Body of pancreas (tissue), 4 donors: ENCODE data around the gene MAP2K7. TPM values are rescaled to one million over a fixed set of nuclear protein-coding genes. Genes with fewer than 3 reads are reported as not detected.
"Not testable (repeated sequence)": the region's sequence is repeated elsewhere in the genome, so short reads cannot be mapped to it uniquely, and the experiment has no call there.

ENCODE experiments used
- ATAC-seq: fragments of 150-250 bp; one replicate; pipeline ENCODE4 v1.9.1; 2016
- DNase-seq, 4 donors: peaks; one replicate each; pipeline ENCODE4 v3.0.0-alpha.2; 2019
- H3K27ac ChIP-seq, 4 donors: fragments of 200-600 bp; sonication (generic); 1 replicate in 3 of 4; 2 replicates in 1 of 4; pipeline versions ENCODE4 v1.5.1 to v1.6.1; 2016 to 2019; ENCODE audit warnings: mild to moderate bottlenecking in 1 of 4, mixed read lengths in 1 of 4, moderate library complexity in 1 of 4
- H3K27me3 ChIP-seq, 2 donors: fragments of 200-600 bp; sonication (generic); one replicate each; pipeline ENCODE4 v1.6.0; 2016; ENCODE audit warnings: mild to moderate bottlenecking in 1 of 2
- H3K36me3 ChIP-seq, 2 donors: fragments of 200-600 bp; sonication (generic); replicated peaks in 1 of 2; 2 replicates each; pipeline ENCODE4 v1.5.1; 2016; ENCODE audit warnings: low read depth in 2 of 2; ENCODE audit not compliant: insufficient read depth in 1 of 2
- H3K4me1 ChIP-seq: fragments of 200-600 bp; sonication (generic); one replicate; pipeline ENCODE4 v1.6.0; 2016
- H3K4me3 ChIP-seq, 2 donors: fragments of 200-600 bp; sonication (generic); 1 replicate in 1 of 2; 2 replicates in 1 of 2; pipeline ENCODE4 v1.5.1; 2016 to 2019
- H3K9me3 ChIP-seq, 3 donors: fragments of 200-600 bp; sonication (generic); 1 replicate in 2 of 3; 2 replicates in 1 of 3; pipeline ENCODE4 v1.5.1; 2016
- POLR2A ChIP-seq, 3 donors: fragments of 450-650 bp; IDR thresholded peaks; one replicate each; pipeline ENCODE4 v1.6.1; 2016; ENCODE audit warnings: antibody characterized with exemption in 3 of 3, mild to moderate bottlenecking in 2 of 3
- WGBS, 2 donors: methylation state at CpG; one replicate each; pipeline ENCODE4 v1.1.5; 2017; 5-methylcytosine and 5-hydroxymethylcytosine counted together
- intact Hi-C: fragments of 100-400 bp; cut with DNase I; formaldehyde crosslinking; loops from one replicate; pipeline ENCODE4 v1.15.1; 2023
- total RNA-seq, 2 donors: library from RNA; depleted of rRNA; stranded (reverse); fragments of >200 nt; gene quantifications; one replicate each; pipeline ENCODE4 v1.1.0, GENCODE V29; 2016
- TF ChIP-seq, protein P1 (sequence below), 7 experiments: fragments of 450-650 bp in 4 of 7; fragments of 200-600 bp in 3 of 7; sonication (generic) in 3 of 7; IDR thresholded peaks; one replicate each; pipeline ENCODE4 v1.5.1; 2016 to 2019; ENCODE audit warnings: antibody characterized with exemption in 7 of 7

The MAP2K7 gene
- total RNA-seq, 2 donors from 2014 or later, result 8.0 to 34.9 TPM

DNA sequence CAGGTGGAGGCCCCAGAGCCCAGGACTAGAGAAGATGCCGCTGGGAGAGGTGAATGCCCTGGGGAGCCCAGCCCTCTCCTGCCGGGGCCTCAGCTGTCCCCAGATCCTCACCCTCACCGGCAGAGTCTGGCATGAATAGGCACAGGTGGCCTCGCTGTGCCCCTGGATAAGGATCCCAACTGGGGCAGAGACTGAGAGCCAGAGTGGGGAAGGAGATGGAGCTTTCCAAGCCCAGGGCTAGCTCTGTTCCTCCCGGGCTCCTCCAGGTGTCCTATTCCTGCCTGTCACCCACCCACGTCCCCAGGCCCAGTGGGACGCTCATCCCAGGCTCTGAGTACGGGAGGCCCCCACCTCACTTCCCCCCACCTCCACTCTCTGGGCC is 46.0 kb upstream of the MAP2K7 start:
- Histone ChIP-seq H3K9me3 (no peaks in the 10 kb centered on the region), H3K4me3 (no peak overlapping the region), H3K36me3 (no peaks in the 10 kb centered on the region), H3K27ac (no peak overlapping the region), H3K27me3 (no peaks in the 10 kb centered on the region), H3K4me1 (peaks cover 23% of the 10 kb centered on the region)
- intact Hi-C loops, result loop anchor here (10.0 kb wide), 1 partner anchor 47 kb away; the partner anchor contains the start of gene MAP2K7
- no peak for TF ChIP-seq POLR2A (IDR thresholded peaks at IDR 0.05)
- TF ChIP-seq, protein P1, sequence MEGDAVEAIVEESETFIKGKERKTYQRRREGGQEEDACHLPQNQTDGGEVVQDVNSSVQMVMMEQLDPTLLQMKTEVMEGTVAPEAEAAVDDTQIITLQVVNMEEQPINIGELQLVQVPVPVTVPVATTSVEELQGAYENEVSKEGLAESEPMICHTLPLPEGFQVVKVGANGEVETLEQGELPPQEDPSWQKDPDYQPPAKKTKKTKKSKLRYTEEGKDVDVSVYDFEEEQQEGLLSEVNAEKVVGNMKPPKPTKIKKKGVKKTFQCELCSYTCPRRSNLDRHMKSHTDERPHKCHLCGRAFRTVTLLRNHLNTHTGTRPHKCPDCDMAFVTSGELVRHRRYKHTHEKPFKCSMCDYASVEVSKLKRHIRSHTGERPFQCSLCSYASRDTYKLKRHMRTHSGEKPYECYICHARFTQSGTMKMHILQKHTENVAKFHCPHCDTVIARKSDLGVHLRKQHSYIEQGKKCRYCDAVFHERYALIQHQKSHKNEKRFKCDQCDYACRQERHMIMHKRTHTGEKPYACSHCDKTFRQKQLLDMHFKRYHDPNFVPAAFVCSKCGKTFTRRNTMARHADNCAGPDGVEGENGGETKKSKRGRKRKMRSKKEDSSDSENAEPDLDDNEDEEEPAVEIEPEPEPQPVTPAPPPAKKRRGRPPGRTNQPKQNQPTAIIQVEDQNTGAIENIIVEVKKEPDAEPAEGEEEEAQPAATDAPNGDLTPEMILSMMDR (IDR thresholded peaks at IDR 0.05), result no peak
- 84% methylated on average over 6 to 8 of the region's 8 CpGs for WGBS, 2 donors
- no peak for DNase-seq
- ATAC-seq, result no peak

DNA sequence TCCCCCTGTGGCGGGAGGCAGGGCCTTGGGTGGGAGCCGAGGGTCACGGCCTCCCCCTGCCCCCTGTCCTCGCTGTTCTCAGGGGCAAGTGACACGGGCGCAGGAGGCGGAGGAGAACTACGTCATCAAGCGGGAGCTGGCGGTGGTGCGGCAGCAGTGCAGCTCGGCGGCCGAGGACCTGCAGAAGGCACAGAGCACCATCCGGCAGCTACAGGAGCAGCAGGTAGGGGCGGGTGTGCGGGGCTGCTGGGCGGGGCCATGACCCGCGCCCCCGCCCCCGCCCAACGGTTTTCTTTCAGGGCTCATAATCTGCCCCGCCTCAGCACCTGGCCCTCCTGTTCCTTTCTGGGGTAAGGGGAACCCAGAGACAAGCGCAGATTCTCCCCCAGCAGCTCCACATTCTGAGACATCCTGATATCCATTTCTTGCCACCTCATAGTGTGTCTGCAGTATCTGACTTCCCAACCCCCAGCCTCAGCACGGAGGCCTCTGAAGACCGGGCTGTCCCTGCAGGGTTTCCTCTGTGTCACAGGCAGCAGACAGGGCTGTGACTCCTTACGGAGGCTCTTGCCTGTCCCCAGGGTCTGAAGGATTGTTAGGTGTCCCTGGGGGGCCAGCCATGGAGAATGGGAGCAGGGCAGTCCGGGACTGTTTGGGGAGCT is 45.4 kb upstream of the MAP2K7 start:
- TF ChIP-seq, protein P1 (IDR thresholded peaks at IDR 0.05), result no peak
- no peak for TF ChIP-seq POLR2A (IDR thresholded peaks at IDR 0.05)
- no peaks in the 10 kb centered on the region for H3K27me3 ChIP-seq
- 79 to 100% methylated on average over 1 to 24 of the region's 29 CpGs for WGBS, 2 donors
- H3K4me3 ChIP-seq, result no peak overlapping the region
- no peak overlapping the region for H3K27ac ChIP-seq
- H3K4me1 ChIP-seq, result peaks cover 19% of the 10 kb centered on the region
- H3K9me3 ChIP-seq, result no peaks in the 10 kb centered on the region
- H3K36me3 ChIP-seq, result no peaks in the 10 kb centered on the region
- intact Hi-C loops, result loop anchor here (10.0 kb wide), 1 partner anchor 47 kb away; the partner anchor contains the start of gene MAP2K7
- no peak for DNase-seq
- no peak for ATAC-seq

- H3K27ac ChIP-seq, H3K36me3 ChIP-seq, H3K27me3 ChIP-seq, ATAC-seq, H3K4me3 ChIP-seq, H3K9me3 ChIP-seq, DNase-seq: not testable (repeated sequence)
- peaks cover 10% of the 10 kb centered on the region for H3K4me1 ChIP-seq
- 88 to 98% methylated on average over 6 to 8 of the region's 8 CpGs for WGBS, 2 donors
- intact Hi-C loops, result loop anchor here (10.0 kb wide), 1 partner anchor 46 kb away; the partner anchor contains the start of gene MAP2K7
These were observed 44.6 kb upstream of the MAP2K7 start for GRCh38 chr19:7859087-7859486.

DNA sequence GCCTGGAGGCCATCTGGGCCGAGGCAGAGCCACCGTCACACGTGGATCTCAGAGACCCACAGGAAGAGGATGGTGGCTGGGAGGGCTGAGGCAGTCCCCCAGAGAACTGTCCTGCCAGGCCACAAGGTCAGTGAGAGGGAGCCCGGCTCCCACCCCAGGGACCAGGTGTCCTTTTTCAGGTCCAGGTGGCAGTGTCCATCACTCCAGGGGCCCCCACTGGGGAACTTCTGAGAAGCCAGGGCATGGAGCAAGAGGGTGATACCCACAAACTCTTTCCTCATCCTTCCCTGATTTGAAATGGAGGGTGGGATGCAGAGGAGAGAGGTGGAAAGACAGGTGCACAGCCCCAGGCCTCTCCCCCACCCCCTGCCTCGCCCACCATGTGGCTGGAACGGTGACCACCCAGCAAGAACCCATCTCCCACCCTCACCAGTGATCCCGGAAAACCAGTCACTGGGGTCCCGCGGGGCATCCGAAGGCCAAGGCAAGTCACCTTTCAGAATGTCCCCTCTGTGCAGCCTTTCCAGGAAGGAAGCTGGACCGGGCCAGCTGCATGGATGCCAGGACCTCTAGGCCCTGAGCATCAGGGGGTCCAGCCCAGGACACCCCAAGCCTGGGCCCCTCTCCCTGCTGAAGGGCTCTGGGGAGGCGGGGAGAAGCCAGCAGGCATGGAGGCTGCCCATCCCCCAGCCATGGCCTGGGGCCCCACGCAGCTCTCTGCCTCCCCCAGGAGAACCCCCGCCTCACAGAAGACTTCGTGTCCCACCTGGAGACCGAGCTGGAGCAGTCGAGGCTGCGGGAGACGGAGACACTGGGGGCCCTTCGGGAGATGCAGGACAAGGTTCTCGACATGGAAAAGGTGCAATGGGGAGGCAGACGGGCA is 43.6 kb upstream of the MAP2K7 start:
- DNase-seq (no peak), ATAC-seq (no peak)
- Histone ChIP-seq H3K9me3 (no peaks in the 10 kb centered on the region), H3K27me3 (no peaks in the 10 kb centered on the region), H3K4me1 (peaks cover 10% of the 10 kb centered on the region), H3K36me3 (no peaks in the 10 kb centered on the region), H3K27ac (no peak overlapping the region), H3K4me3 (no peak overlapping the region)
- intact Hi-C loops, result loop anchor here (10.0 kb wide), 1 partner anchor 45 kb away; the partner anchor contains the start of gene MAP2K7
- TF ChIP-seq POLR2A (IDR thresholded peaks at IDR 0.05), result no peak
- TF ChIP-seq, protein P1 (IDR thresholded peaks at IDR 0.05), result no peak
- 88 to 93% methylated on average over 10 to 20 of the region's 22 CpGs for WGBS, 2 donors
